Right forelimb (tissue), 1 donor: Measurements from ENCODE around the gene CST6.
A peak's percentile ranks its signal among the peaks of the same experiment; 100 is the strongest.
"Not testable (repeated sequence)": the region's sequence is repeated elsewhere in the genome, so short reads cannot be mapped to it uniquely, and the experiment has no call there.

Experiments
- DNase-seq: peaks from one replicate; pipeline ENCODE4 v3.0.0-alpha.2; 2018

The CST6 gene

DNA sequence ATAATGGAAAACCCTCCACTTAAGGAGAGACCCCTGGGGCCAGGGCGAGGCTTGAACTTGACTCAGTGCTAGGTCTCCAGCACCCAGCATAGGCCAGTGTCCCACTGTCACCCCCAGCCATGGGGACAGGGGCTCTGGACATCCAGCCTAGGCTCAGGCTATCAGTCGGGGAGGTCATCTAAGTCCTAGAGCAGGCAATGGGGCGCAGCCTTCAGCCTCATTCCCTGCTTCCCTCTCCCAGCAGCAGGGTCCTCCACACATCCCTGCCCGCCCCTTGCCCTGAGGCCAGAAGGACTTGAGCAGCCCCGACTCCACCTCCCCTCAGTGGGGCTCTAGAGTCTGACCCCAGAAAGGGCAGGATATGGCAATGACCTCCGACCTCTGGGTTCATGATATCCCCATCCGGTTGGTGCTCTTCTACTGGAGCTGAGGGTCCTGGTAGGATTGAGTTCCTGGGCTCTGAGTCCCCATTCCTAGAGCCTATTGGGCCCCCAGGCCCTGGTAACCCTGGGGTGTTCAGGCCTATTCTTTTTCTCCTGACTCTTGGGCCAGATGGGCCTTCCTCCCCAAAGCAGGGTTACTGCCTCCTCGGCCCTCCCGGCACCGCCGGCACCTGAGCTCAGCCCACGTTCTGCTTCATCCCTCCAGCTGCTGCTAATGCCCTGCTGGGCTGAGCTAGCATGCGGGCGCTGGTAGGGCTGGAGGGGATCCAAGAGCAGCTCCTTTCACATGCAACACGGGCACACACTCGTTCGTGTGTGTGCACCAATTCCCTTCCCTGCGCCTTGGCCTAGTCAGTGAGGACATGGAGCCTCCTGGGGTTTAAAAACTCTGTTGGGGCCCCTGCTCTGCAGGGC lies 4.4 kb downstream of the CST6 start:
- no peak for DNase-seq

DNA sequence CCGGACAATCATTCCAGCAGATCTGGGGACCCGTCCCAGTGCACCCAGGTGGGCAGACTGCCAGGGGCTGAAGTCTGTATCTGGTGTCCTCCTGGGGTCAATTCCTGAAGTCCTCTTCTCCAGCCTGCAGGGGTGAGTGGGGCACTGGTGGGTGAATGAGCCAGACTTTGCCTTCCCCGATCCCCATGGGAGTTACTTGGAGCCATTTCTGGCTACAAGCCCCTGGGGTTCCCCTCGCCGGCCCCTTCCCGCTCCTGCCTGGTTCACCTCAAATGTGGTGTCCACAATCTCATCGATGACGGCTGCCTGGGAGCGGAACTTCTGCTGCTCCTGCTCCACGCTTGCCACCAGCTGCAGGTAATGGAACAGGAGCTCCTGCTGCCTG lies 5.0 kb downstream of the CST6 start:
- DNase-seq: no peak

DNA sequence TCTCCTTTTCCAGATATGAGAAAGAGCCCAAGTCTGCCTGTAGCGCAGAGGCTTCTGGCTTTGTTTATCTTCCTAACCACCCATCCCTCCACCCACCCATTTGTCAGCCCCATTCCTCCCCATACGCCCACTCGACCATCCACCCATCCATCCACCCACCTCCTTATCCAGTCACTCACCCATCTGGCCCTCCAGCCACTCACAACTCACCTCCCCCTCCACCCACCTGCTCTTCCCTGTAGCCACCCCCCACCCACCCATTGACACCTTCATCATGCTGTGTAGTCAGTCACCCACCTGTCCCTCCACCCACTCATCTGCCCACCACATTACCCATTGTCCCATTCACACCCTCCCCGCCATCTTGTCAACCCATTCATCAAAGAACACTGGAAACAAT lies 5.5 kb downstream of the CST6 start:
- no peak for DNase-seq

DNA sequence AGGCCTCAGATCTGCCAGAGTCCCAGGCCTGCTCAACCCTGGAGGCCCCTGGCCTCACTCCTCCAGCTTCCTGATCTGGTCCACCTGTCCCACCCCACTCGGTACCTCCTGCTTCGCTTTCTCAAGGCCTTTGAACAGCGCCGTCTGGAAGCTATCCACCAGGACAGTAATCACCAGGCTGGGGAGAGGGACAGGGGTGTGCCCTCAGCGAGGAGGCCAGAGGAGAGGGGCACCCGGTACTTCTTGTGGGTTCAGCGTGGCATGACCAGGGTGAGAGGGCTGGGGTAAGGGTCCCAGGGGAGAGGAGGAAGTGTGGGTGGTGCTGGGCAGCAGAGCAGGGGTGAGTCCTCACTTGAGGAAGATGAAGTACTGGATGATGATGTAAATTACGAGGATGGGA lies 8.4 kb downstream of the CST6 start:
- DNase-seq: no peak

DNA sequence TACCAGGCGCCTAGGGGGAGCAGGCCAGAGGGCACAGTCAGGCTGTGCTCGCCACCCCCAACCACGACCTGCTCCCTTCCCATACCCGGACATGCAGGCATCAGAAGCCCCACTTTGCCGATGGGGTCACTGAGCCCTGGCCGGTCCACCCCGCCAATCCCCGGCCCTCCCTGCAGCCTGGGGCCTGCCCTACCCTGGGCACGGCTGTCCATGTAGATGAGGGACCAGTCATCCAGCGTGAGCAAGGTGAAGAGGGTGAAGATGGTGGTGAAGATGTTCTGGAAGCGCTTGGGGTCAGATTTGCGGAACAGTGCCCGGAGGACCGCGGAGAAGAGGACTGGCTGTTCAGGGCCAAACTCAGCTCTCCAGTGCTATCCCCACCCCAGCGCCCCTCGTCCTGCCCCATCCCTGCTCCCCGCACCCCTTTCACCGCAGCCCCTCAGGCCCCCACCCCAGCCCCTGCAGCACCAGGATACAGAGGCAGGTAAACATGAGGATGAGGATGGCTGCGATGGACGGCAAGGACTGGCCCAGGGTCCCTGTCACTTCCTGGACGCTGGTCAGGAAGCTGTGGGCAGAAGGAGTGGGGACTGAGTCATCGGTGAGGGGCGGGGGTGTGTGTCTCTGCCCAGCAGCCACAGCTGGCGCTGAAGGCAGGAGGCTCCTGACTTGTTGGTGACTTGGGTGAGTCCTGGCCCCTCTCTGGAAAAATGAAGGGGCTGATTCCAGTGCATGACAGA lies 9.0 kb downstream of the CST6 start:
- no peak for DNase-seq

DNA sequence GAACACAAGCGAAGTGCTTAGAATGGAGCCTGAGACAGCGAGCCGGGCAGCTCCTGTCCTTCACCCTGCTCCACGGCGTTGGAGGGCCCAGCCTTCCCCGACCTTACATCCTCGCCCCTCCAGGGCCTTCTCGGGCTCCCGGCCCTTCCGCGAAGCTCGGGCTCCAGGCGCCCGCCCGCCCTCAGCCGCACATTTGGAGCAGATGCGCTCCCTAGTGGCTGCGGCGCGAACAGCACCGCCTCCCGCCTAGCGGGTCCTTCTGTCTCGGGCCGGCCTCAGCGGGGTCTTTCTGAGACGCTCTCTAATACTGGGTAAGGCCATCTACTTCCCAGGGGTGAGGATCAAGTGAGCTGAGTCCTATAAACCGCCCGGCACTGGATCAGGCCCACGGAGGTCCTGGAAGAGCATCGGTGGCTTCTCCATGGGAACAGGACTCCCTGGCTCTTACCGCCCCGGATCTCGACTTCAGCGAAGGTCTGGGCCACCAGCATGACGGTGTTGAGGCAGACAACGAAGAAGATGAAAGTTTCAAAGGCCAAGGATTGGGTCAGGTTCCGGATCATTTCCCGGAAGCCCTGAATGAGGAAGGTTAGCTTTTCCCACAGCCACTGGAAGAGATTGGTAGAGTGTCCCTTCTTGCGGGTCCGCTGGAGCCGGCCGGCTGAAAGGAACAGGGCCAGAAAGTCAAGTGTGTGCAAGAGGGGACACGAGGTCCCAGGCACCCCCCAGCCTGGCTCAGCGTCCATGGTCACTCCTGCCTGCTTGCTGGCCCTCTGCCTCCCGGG lies 10.8 kb downstream of the CST6 start:
- peak; percentile 81 for DNase-seq

DNA sequence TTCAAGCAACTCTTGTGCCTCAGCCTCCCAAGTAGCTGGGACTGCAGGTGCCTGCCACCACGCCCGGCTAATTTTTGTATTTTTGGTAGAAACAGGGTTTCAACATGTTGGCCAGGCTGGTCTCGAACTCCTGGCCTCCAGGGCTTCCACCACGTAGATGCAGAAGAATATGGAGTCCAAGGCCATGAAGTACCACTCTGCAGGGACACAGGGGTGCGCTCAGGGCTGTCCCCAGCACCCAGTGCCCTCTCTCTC lies 11.3 kb downstream of the CST6 start:
- not testable (repeated sequence) for DNase-seq

DNA sequence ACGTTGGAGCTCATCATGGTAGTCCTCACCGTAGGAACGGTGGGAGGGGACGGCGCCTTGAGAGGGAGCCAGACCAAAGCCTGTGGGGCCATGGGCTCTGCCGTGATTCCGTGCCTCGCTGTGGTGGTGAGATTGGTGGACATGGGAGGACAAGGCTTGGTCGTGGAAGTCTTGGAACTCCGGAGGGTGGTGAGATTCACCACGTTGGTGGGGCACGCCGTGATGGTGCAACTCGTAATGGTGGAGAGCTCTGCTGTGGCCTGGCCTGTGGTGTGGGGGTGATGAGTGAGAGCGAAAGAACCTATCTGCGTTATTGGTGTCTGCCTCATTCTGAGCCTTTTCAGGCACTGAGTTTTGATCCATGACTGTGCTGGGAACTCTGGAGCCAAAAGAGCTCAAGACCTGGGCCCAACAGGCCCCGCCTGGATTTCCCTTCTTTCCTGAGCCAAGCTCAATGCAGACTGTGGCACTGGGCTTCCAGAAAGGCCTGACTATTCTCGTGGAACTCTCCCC lies 14.3 kb downstream of the CST6 start, which contains the start of gene CATSPER1:
CATSPER1 (minus strand) TSS at position 463 of the 513 bp plus-strand sequence; CDS start at position 363, 100 bp downstream.
- DNase-seq: no peak

DNA sequence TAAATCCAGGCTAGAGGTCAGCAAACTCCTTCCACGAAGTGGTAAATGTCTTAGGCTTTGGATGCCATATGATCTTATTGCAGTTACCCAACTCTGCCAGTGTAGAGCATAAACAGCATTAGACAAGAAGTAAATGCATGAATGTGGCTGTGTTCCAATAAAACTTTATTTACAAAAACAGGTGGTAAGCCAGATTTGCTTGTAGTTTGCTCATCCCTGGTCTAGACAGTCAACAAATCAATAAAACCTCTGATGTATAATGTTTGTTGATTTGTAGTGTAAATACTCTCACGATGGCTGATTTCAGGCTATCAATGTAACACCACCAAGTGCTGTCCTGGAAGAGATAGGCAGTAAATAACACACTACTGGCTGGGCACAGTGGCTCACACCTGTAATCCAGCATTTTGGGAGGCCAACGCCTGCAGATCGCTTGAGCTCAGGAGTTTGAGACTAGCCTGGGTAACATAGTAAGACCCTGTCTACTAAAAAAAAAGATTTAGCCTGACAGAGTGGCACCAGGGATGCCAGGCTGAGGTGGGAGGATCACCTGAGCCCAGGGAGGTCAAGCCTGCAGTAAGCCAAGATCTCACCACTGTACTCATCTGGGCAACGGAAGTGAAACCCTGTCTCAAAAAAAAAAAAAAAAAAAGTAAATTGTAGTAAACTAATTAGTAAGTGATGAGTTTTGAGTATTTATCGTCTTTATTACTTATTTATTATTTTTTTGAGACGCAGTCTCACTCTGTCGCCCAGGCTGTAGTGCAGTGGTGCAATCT lies 21.3 kb downstream of the CST6 start:
- DNase-seq: no peak

DNA sequence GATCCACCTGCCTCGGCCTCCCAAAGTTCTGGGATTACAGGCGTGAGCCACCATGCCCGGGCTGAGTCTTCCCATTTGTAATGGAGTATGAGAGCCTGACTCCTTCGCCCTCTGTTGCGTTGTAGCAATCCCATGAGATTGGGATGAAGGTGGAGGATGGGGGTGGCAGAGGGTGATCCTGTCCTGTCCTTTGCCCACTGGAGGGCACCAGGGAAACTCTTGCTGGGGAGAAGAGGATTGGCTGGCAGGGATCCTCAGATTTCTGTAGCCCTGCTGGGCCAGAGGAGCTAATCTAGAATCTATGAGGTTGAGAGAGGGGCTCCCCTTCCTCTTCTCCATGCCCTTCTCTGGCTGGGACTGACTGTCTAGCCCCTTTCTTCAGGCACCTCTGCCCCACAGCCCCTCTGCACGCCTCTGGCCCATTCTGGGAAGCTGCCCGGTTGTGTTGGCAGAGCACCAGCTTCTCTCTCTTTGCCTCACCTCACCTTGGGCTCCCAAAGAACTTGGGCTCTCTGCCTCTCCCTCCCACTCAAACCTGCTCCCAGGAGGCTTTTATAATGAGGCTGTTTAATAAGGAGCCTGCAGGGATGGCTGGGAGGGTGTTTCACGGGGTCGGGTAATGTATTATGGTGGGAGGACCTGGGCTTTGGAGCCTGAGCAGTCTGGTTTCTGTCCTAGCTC lies 24.0 kb downstream of the CST6 start:
- DNase-seq: no peak

DNA sequence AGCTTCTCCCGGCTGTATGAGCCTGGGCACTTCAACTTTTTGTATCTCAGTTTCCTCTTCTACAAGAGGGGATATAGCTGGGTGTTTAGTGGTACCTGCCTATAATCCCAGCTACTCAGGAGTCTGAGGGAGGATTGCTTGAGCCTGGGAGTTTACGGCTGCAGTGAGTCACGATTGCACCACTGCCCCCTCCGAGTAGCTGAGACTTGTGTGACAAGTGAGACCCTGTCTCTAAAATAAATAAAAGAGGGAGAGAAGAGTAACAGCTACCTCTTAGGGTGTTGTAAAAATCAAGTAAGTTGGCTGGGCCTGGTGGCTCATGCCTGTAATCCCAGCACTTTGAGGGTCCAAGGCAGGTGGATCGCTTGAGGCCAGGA lies 24.5 kb downstream of the CST6 start:
- DNase-seq: no peak

DNA sequence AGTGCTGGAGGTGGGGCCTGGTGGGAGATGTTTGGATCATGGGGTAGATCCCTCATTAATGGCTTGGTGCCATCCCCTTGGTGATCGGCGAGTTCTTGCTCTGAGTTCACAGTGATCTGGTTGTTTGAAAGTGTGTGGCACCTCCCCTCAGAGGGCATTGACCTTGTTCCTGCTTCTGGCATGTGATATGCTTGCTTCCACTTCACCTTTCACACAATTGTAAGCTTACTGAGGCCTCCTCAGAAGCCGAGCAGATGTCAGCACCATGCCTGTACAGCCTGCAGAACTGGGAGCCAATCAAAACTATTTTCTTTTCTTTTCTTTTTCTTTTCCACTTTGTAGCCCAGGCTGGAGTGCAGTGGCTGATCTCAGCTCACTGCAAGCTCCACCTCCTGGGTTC lies 25.5 kb downstream of the CST6 start:
- no peak for DNase-seq

DNA sequence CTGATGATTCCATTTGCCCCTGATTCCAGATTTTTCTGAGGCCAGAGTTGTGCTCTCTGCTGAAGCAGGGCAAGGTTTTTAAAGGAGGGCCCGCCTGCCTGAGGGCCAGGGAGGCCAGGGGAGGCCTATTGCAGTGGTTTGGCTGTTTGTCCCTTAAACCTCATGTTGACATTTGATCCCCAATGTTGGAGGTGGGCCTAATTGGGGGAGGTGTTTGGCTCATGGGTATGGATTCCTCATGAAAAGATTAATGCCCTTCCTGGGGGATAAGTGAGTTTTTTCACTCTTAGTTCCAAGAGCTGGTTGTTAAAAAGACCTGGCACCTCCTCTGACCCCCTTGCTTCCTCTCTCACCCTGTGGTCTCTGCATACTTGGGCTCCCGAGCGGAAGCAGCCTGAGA lies 28.0 kb downstream of the CST6 start:
- DNase-seq: no peak

DNA sequence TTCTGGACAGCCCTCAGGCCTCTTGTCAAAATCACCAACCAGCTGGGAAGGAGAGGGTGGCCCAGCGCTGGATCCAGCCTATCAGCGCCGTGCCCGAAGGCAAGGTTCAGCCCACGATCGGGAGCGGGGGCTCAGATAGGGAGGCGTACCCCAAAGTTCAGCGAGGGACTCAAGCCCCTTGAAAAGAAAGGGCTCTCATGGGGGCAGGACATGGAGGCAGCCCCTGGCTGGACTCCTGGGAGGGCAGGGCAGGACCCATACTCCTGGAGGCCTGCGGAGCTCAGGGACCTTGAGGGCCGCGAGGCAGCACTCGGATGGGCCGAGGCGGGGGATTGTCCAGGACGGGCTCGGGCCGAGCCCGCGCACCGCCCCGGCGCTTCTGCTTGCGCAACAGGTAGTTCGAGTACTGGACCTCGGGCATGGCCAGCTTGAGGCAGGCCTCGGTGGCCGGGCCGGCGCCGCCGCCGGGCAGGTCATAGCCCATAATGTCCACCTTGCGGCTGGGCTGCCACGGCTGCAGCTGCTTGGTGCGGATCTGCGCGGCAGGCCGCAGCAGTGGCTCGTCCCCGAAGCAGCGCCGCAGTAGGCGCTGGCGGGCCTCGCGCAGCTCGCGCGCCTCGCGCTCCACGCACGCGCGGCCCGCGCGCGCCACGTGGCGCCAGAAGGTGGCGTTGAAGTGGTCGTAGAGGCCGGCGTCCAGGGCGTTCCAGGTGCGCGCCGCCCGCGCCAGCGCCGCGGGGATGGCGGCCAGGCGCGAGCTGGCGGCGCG lies 30.6 kb downstream of the CST6 start:
- no peak for DNase-seq

DNA sequence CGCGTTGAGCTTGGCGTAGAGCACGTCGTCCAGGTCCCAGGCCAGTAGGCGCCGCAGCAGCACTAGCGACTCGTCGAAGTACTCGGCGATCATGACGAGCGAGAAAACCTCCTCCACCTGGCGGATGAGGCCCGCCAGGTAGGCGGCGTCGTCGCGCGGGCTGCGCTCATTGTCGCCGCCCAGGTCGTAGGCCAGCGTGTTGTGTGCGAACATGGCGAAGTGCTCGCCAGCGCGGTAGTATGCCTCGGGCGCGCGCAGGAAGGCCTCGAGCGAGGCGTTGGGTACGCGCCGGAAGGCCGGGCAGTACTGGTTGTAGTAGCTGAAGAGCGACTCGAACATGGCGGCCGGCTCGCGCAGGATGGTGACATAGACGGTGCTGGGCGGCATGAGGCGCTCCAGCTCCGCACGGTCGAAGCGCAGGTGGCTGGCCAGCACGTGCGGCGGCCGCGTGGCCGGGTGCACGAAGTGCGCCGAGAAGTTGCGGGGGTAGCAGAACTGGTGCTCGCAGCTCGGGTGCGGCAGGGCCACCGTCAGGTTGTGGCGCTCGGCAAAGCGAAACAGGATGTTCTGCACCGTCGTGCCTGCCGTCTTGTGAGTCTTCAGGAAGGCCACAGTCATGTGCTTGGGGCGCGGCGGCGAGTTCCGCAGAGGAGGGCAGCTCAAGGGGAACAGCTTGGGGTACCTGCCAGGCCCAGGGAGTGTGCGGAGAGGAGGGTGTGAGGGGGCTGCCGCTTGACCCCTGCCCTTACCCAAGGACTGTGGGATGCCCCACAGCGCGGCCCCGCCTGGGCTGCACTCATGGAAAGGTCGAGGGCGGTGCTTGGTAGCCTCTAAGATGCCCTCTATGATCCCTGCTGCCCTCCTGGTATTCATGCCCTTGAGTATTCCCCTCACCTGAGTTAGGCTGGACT lies 31.4 kb downstream of the CST6 start:
- DNase-seq: no peak

DNA sequence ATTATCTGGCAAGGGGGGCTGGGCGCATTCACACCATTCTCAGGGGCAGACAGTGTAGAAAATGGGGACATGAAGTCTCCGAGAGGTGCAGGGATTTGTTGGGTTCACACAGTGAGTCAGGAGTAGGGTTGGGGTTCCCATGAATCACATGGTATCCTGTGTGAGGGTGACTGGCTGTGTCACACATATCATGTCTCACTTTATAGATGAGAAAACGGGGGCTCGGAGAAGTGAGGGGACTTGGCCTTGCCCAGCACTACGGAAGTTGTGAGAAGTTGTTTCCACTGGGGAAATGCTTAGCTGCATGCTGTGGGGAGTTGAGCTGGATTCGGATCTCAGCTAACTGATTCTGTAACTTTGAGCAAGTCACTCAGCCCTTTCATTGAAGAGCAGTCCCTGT lies 32.9 kb downstream of the CST6 start:
- no peak for DNase-seq

DNA sequence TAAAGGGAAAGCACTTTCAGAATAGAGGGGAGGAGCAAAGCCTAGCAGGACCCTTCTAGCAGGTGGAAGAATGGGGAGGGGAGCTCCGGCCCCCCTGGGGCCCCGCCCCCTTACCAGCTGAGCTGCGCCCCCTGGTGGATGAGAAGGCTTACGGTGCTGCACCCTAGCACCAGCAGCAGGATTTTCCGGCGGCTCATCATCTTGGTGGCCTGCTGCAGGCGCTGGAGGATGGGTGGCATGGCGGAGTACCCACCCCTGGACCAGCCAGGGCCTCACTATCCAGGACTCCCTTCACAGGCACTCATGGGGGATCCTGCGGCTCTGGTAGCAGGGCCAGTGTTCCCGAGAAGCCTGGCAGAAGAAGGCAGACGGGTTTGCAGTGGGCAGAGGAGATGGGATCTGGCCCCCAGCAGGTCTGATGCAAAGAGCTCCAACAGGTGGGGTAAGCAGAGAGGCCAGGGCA lies 33.4 kb downstream of the CST6 start:
- DNase-seq: peak; percentile 81

DNA sequence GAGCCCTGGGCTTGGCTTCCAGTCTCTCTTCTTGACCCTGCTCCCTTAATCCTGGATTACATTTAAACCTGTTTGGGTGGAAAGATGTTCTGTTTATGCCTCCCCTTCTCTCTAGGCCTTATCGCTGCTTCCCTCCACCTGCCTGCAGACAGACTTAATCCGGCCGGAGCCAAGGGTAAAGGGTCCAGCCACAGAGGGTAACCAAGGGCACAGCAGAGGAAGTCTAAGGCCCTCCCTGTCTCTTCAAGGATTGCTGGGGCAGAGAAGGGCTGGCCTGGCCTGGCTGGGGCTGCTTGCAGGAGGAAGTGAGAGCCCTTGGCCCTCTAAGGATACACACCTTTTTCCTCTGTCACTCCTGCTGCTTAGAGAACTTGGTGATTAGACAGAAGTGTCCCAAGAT lies 35.1 kb downstream of the CST6 start:
- no peak for DNase-seq

DNA sequence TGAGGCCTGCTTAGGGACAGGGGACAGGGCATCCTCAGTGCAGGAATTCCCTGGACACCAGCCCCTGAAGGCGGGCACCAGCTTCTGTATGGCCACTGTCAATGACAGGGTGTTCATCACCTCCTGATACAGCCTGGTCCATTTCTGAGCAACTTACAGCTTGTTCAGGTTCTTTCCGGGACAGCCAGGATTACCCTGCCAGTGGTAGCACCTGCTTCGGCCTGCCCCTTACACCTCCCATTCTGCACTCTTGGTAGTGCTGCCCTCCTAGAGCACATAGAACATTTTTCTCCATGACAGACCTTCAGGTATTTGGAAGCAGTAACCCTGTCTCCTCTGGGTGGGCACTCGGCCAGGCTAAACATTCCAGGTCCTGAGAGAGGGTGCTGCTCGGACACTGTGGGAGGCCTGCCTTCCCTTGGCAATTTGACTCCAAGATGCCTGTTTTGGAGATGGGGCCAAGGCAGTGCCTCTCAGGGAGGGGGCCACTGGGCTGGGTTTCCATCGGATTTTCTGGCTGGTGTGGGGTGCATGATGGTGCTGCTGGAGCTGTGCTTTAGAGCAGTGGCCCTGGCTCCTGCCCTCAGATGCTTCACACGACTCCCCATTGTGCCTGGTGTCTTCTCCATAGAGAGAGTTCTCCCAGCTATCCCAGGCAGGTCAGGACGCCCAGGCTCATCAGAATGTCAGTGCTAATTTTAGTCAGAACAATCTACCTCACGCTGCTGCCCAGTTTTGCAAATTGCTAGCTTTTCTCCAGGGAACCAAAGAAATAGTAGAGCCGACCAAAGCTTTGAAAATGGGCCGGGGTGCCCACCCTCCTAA lies 35.9 kb downstream of the CST6 start:
- DNase-seq: no peak
